Lower lobe of right lung (tissue), 2 donors: ENCODE data around the gene TESMIN. TPM values are rescaled to one million over a fixed set of nuclear protein-coding genes. Genes with fewer than 3 reads are reported as not detected.
A peak's percentile ranks its signal among the peaks of the same experiment; 100 is the strongest.

Experiments used
- ATAC-seq, 2 donors: fragments of 200-7000 bp; cut with Tn5 transposase; one replicate each; pipeline ENCODE4 v1.9.1; 2020 to 2022; ENCODE audit warnings: mild to moderate bottlenecking in 2 of 2, moderate library complexity in 2 of 2
- DNase-seq: peaks from one replicate; pipeline ENCODE4 v3.0.0-alpha.2; 2020
- H3K27ac ChIP-seq: fragments of 200-600 bp; one replicate; pipeline ENCODE4 v1.8.0; 2022
- H3K27me3 ChIP-seq: fragments of 200-600 bp; one replicate; pipeline ENCODE4 v1.8.0; 2022; ENCODE audit warnings: low read depth
- H3K36me3 ChIP-seq: fragments of 200-600 bp; one replicate; pipeline ENCODE4 v1.8.0; 2022; ENCODE audit warnings: mild to moderate bottlenecking
- H3K4me1 ChIP-seq: fragments of 200-600 bp; one replicate; pipeline ENCODE4 v1.8.0; 2022
- H3K4me3 ChIP-seq: fragments of 200-600 bp; one replicate; pipeline ENCODE4 v1.8.0; 2022; ENCODE audit warnings: mild to moderate bottlenecking
- H3K9me3 ChIP-seq: fragments of 200-600 bp; one replicate; pipeline ENCODE4 v1.8.0; 2022
- CTCF ChIP-seq: fragments of 200-600 bp; IDR thresholded peaks from one replicate; pipeline ENCODE4 v1.8.0; 2022; ENCODE audit warnings: antibody characterized with exemption, mild to moderate bottlenecking
- intact Hi-C: fragments of 100-400 bp; cut with DNase I; formaldehyde crosslinking; loops from one replicate; pipeline ENCODE4 v1.11.0; 2022
- total RNA-seq: library from RNA; stranded (reverse); fragmentation: NEBNext Ultra II Directional; extraction: Animal tissue kit (Norgen Biotek cat#: 25700); gene quantifications from one replicate; pipeline ENCODE4 v1.2.1, GENCODE V29; 2021
- donor health status: DM: no; HTN: yes; CAD: no; lungs with severe emphysema.

TESMIN gene
- total RNA-seq, 1 donor from 2014 or later: 1.9 TPM

- no peak for TF ChIP-seq CTCF
- H3K4me3 ChIP-seq: no peak overlapping the region
- no peaks in the 10 kb centered on the region for H3K9me3 ChIP-seq
- H3K27ac ChIP-seq: no peak overlapping the region
- ATAC-seq: peak in 1 of 2 donors; percentile 26
- H3K27me3 ChIP-seq: no peaks in the 10 kb centered on the region
- DNase-seq: no peak
- intact Hi-C loops: no loop called here
- peaks cover 99% of the 10 kb centered on the region for H3K36me3 ChIP-seq
- no peaks in the 10 kb centered on the region for H3K4me1 ChIP-seq
Measured at GRCh38 chr11:68783216-68783821, 32.0 kb upstream of the TESMIN start.

GRCh38 chr11:68782711-68783110 lies 31.4 kb upstream of the TESMIN start:
- Histone ChIP-seq H3K27me3 (no peaks in the 10 kb centered on the region), H3K4me3 (no peak overlapping the region), H3K36me3 (peaks cover 99% of the 10 kb centered on the region), H3K27ac (no peak overlapping the region), H3K9me3 (no peaks in the 10 kb centered on the region), H3K4me1 (no peaks in the 10 kb centered on the region)
- intact Hi-C loops: no loop called here
- DNase-seq: no peak
- no peak for TF ChIP-seq CTCF
- ATAC-seq: no peak

- Histone ChIP-seq H3K27me3 (no peaks in the 10 kb centered on the region), H3K4me1 (no peaks in the 10 kb centered on the region), H3K4me3 (no peak overlapping the region), H3K9me3 (no peaks in the 10 kb centered on the region), H3K27ac (no peak overlapping the region), H3K36me3 (peaks cover 99% of the 10 kb centered on the region)
- TF ChIP-seq CTCF: no peak
- ATAC-seq: peak; percentile 86 to 88
- peak; percentile 77 for DNase-seq
- intact Hi-C loops: no loop called here
Measured at GRCh38 chr11:68780829-68781228, 29.5 kb upstream of the TESMIN start.

- no peak for DNase-seq
- intact Hi-C loops: no loop called here
- TF ChIP-seq CTCF: no peak
- Histone ChIP-seq H3K4me1 (no peaks in the 10 kb centered on the region), H3K4me3 (no peak overlapping the region), H3K9me3 (no peaks in the 10 kb centered on the region), H3K27me3 (no peaks in the 10 kb centered on the region), H3K27ac (no peak overlapping the region), H3K36me3 (peaks cover 100% of the 10 kb centered on the region)
- no peak for ATAC-seq
Measured at GRCh38 chr11:68778205-68778604, 26.9 kb upstream of the TESMIN start.

- Histone ChIP-seq H3K4me1 (no peaks in the 10 kb centered on the region), H3K4me3 (no peak overlapping the region), H3K27ac (no peak overlapping the region), H3K27me3 (no peaks in the 10 kb centered on the region), H3K9me3 (no peaks in the 10 kb centered on the region), H3K36me3 (peaks cover 100% of the 10 kb centered on the region)
- ATAC-seq: no peak
- intact Hi-C loops: no loop called here
- TF ChIP-seq CTCF: no peak
- no peak for DNase-seq
Measured at GRCh38 chr11:68776442-68777235, 25.3 kb upstream of the TESMIN start.
